ENCODE data around the gene HCFC1R1. TPM values are rescaled to one million over a fixed set of nuclear protein-coding genes. Genes with fewer than 3 reads are reported as not detected.

The HCFC1R1 gene
- total and polyA plus RNA-seq, 2 of the 8 experiments (the other 6 are each of a cell fraction or from before 2014, with no cell fraction given), result 72.7 to 138 TPM

DNA sequence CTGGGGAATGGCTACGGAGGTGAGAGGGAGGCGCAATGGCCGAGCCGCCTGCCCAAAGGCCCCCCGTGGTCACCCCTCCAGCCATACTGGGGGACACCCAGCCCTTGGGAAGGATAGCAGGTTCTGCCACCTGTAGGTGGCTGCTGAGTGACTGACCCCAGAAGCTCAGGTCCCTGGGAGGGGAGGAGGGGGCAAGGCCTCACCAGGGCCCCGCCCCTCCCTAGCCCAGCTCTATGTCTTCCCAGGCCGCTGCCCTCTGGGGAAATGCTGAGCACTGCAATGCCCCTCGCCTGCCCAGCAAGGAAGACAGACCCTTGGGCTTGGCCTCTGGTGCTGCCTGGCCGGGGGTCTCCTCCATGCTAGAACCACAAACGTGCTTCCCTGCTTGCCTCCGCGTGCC, 22.4 kb downstream of the HCFC1R1 start:
- 82% methylated on average over 12 of the region's 12 CpGs; no CpG with 5 or more reads in 1 of the 2 experiments for WGBS, 2 experiments (ENCODE audit: extremely low coverage in 1 of 2, insufficient coverage in 1 of 2, insufficient read length in 1 of 2, insufficient replicate concordance in 2 of 2, low coverage in 1 of 2, low lambda C conversion rate in 2 of 2, missing lambda C conversion rate in 1 of 2)
- ChIA-PET POLR2A (ENCODE audit: partially characterized antibody) (interaction anchor here (0.7 to 35.7 kb wide), 9 partner anchors 8 to 46 kb away, joined by 3 to 1808 read pairs (median 11); partner anchors contain the start of genes BICDL2, CLDN6, CLDN9 and HCFC1R1), CTCF (ENCODE audit: partially characterized antibody) (interaction anchor here (1.3 to 17.3 kb wide), 11 partner anchors 10 to 105 kb away, joined by 3 to 639 read pairs (median 8); partner anchors contain the start of genes BICDL2, CLDN6, CLDN9 and HCFC1R1)
- DNase-seq (ENCODE audit: low read depth in 1 of 2, low spot score in 2 of 2), result no peak
- Histone ChIP-seq H4K20me1 (replicated peaks in 1 of 2; ENCODE audit: control insufficient read depth in 1 of 2, insufficient read depth in 2 of 2, low read length in 2 of 2) (peaks cover 0 to 2% of the 10 kb centered on the region in 2 experiments), H3K9me3 (ENCODE audit: insufficient read depth in 2 of 2, low read depth in 1 of 2, low read length in 1 of 2) (no peaks in the 10 kb centered on the region), H3K4me1 (replicated peaks in 1 of 4; ENCODE audit: control insufficient read depth in 3 of 4, insufficient read depth in 4 of 4, low read length in 3 of 4) (peaks cover 0 to 31% (median 13%) of the 10 kb centered on the region in 4 experiments; a peak in 6 of 7 replicates), H3K9ac (replicated peaks in 1 of 4; ENCODE audit: extremely low read depth in 1 of 4, low read depth in 3 of 4, low read length in 3 of 4) (no peak overlapping the region), H3K23me2 (ENCODE audit: low read depth, low read length) (peaks cover 3% of the 10 kb centered on the region), H3K23ac (ENCODE audit: insufficient read length) (no peak overlapping the region), H3K56ac (replicated peaks; ENCODE audit: insufficient read length, low read depth, low read length) (no peak overlapping the region), H3K36me3 (ENCODE audit: control insufficient read depth in 2 of 4, insufficient read depth in 4 of 4, low read length in 3 of 4) (peaks cover 0 to under 1% (median 0%) of the 10 kb centered on the region in 4 experiments; a peak in 1 of 8 replicates), H3K27ac (ENCODE audit: low read depth, low read length) (no peak overlapping the region), H3K14ac (ENCODE audit: insufficient read length) (no peak overlapping the region), H4K8ac (ENCODE audit: extremely low read depth, insufficient read depth, low read length) (no peak overlapping the region), H3K4me3 (ENCODE audit: extremely low read depth in 1 of 4, insufficient read depth in 2 of 4, low read depth in 3 of 4, low read length in 4 of 4) (no peak overlapping the region), H3K79me2 (ENCODE audit: control insufficient read depth in 1 of 2, insufficient read depth in 2 of 2, low read length in 2 of 2) (0 out of 4 replicates have a peak, but pooled peaks cover 0 to 2% of the 10 kb centered on the region in 2 experiments), H2BK120ac (replicated peaks; ENCODE audit: low read depth, low read length) (no peak overlapping the region), H2BK15ac (ENCODE audit: low read length) (peak overlapping the region; percentile 81; the same call in 1 of the 2 replicates), H4K91ac (replicated peaks; ENCODE audit: insufficient read length, low read length) (peak overlapping the region; percentile 26), H2BK5ac (ENCODE audit: low read depth, low read length) (no peak overlapping the region; the same call in 1 of the 2 replicates), H3K27me3 (replicated peaks in 1 of 4; ENCODE audit: control insufficient read depth in 3 of 4, extremely low read depth in 1 of 4, insufficient read depth in 3 of 4, low read length in 3 of 4) (no peaks in the 10 kb centered on the region), H2AFZ (ENCODE audit: low read length) (no peak overlapping the region), H3K18ac (ENCODE audit: extremely low read depth, low read length) (peak overlapping the region; percentile 71), H2BK12ac (ENCODE audit: low read depth, low read length) (peak overlapping the region; percentile 22; the same call in 1 of the 2 replicates), H2AK5ac (ENCODE audit: low read depth, low read length) (0 out of 2 replicates have a peak overlapping the region, but pooled peaks have one; percentile 75), H3K79me1 (ENCODE audit: low read depth, low read length) (no peaks in the 10 kb centered on the region), H3K4ac (replicated peaks; ENCODE audit: insufficient read length, low read depth, low read length) (no peak overlapping the region), H2BK20ac (ENCODE audit: low read length) (no peak overlapping the region), H4K5ac (ENCODE audit: insufficient read length, low read depth, low read length) (no peak overlapping the region), H3K4me2 (ENCODE audit: insufficient read depth in 1 of 2, low read depth in 2 of 2, low read length in 2 of 2) (no peak overlapping the region)
- no peak for FAIRE-seq
- TF ChIP-seq BCL11A (IDR thresholded peaks at IDR 0.05; ENCODE audit: low read depth in 2 of 2, low read length in 2 of 2) (no peak), KDM1A (IDR thresholded peaks at IDR 0.05; ENCODE audit: borderline replicate concordance, low read length) (no peak), KDM5A (IDR thresholded peaks at IDR 0.05; ENCODE audit: low read length) (no peak), NANOG (IDR thresholded peaks at IDR 0.05; ENCODE audit: insufficient read depth, low read depth, low read length, poor library complexity, severe bottlenecking) (no peak), PHF8 (conservative IDR thresholded peaks at IDR 0.05; ENCODE audit: low read depth, low read length) (no peak), JUND (IDR thresholded peaks at IDR 0.05; ENCODE audit: low read length) (no peak), YY1 (IDR thresholded peaks at IDR 0.05; ENCODE audit: low read depth, low read length) (no peak), RBBP5 (IDR thresholded peaks at IDR 0.05; ENCODE audit: borderline replicate concordance, low read depth, low read length) (no peak), CBX5 (IDR thresholded peaks at IDR 0.05; ENCODE audit: low read depth, low read length) (no peak), KDM4A (IDR thresholded peaks at IDR 0.05; ENCODE audit: low read depth, low read length, severe bottlenecking) (no peak)
- TF ChIP-seq, protein P1, sequence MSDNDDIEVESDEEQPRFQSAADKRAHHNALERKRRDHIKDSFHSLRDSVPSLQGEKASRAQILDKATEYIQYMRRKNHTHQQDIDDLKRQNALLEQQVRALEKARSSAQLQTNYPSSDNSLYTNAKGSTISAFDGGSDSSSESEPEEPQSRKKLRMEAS (IDR thresholded peaks at IDR 0.05), result no peak

Data from H1 (cell line).